Activated T-cell treated with anti-CD3 and anti-CD28 coated beads, Interleukin-2, amount 50 U/mL, for 4 hours (primary cell): Measurements from ENCODE around the gene MLKL. TPM values are rescaled to one million over a fixed set of nuclear protein-coding genes. Genes with fewer than 3 reads are reported as not detected.
A peak's percentile ranks its signal among the peaks of the same experiment; 100 is the strongest.

Source experiments
- ATAC-seq, 2 donors: fragments of 200-7000 bp; cut with Tn5 transposase; one replicate each; pipeline ENCODE4 v1.10.0; 2021
- DNase-seq: peaks from one replicate; pipeline ENCODE4 v3.0.0-alpha.2; 2020
- H3K27me3 Mint-ChIP-seq: one replicate; pipeline ENCODE4 v1.8.0; 2021; ENCODE audit warnings: low read depth, mixed read lengths
- H3K36me3 Mint-ChIP-seq: one replicate; pipeline ENCODE4 v1.8.0; 2022; ENCODE audit warnings: mixed read lengths; ENCODE audit not compliant: insufficient read depth
- H3K4me1 Mint-ChIP-seq: one replicate; pipeline ENCODE4 v1.8.0; 2021; ENCODE audit warnings: low read depth, mixed read lengths
- H3K4me3 Mint-ChIP-seq: one replicate; pipeline ENCODE4 v1.8.0; 2021; ENCODE audit warnings: mild to moderate bottlenecking, moderate library complexity, mixed read lengths
- H3K9me3 Mint-ChIP-seq: one replicate; pipeline ENCODE4 v1.8.0; 2021; ENCODE audit warnings: mixed read lengths
- total RNA-seq, 3 donors: library from RNA; stranded (reverse); gene quantifications; one replicate each; pipeline ENCODE4 v1.2.1, GENCODE V29; 2021

Gene MLKL
- total RNA-seq, 3 donors from 2014 or later: 27.5 to 36.6 (median 30.9) TPM

DNA sequence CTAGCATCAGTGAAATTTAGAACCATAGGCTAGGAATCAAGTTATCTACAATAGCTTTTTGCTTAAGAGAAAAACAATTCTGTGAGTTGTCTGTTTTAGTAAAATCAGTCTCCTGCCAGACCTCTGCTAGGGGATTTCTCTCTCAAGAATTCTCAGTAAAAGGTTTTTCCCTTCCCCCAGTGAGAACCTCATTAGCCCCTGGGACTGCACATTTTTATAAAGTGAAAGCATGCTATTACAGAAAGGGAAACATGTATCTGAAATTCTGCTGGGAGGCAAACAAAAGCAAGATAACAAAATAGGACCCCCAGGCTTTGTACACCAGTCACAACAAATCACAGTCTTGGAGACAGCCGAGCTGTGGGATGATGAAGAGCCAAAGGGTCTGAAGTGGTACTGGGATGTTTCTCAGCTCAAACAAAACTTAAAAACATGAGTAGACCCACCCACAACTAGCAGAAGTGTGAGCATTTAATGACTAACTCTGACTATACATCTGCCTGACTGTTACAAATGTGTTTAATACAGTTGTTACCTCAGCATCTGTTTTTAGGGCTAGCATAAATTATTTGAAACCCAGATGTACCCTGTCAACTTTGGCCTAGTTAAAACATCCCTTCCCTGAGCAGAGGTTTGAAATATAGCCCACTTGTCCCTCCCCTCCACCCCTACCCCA lies 73.8 kb downstream of the MLKL start:
- Mint-ChIP-seq H3K36me3 (peaks cover 63% of the 10 kb centered on the region), H3K4me1 (peaks cover 24% of the 10 kb centered on the region), H3K4me3 (no peak overlapping the region), H3K9me3 (no peaks in the 10 kb centered on the region), H3K27me3 (no peaks in the 10 kb centered on the region)
- ATAC-seq (peak; percentile 91 to 93), DNase-seq (no peak)

DNA sequence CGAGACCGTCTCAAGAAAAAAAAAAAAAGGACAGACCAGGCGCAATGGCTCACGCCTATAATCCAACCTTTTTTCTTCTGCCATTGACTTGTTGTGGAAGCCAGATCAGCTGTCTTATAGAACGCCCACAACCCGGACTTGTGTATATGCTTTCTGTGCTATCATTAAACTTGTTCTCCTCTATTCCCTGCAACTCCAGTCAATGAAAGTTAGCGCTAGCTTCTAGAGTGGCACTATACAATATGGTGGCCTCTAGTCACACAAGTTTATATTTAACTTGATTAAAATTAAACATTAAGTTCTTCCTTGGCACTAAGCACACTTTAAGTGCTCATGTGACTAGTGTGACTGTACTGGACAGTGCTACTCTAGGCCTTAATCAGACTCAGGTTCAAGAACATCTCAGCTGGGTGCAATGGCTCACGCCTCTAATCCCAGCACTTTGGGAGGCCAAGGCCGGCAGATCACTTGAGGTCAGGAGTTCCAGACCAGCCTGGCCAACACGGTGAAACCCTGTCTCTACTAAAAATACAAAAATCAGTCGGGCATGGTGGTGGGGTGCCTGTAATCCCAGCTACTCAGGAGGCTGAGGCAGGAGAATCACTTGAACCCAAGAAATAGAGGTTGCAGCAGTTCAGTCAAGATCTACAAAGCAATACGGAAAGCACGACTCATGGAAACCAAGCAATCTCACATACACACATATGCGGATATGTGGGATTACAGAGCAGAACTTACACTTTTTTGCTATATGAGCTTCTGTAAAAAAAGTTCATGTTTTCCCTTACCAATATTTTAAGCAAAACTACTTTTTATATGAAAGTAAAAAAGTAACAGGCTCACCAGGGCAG lies 74.9 kb downstream of the MLKL start:
- H3K4me3 Mint-ChIP-seq: no peak overlapping the region
- no peaks in the 10 kb centered on the region for H3K9me3 Mint-ChIP-seq
- H3K4me1 Mint-ChIP-seq: peaks cover 24% of the 10 kb centered on the region
- H3K36me3 Mint-ChIP-seq: peaks cover 63% of the 10 kb centered on the region
- DNase-seq (no peak), ATAC-seq (no peak)
- no peaks in the 10 kb centered on the region for H3K27me3 Mint-ChIP-seq

DNA sequence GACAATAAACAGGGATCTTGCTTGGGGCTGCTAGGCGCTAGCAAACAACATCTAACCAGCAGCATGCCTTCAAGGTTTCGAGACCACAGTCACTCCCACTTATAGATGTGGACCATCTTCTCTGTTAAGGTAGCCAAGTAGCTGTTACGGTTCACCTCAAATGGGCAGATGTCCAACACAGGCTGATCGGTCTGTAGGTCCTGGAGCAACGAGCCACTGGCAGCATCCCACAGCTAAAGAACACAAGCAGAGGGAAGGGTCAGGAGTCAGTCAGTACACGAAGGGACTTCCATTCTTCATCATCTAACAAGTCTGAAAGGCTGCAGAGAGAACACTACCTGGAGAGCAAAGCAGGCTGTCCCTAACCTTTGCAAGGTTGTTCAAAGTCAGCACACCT lies 76.8 kb downstream of the MLKL start:
- no peaks in the 10 kb centered on the region for H3K9me3 Mint-ChIP-seq
- DNase-seq (no peak), ATAC-seq (no peak)
- H3K27me3 Mint-ChIP-seq: no peaks in the 10 kb centered on the region
- no peak overlapping the region for H3K4me3 Mint-ChIP-seq
- peaks cover 24% of the 10 kb centered on the region for H3K4me1 Mint-ChIP-seq
- peaks cover 49% of the 10 kb centered on the region for H3K36me3 Mint-ChIP-seq

DNA sequence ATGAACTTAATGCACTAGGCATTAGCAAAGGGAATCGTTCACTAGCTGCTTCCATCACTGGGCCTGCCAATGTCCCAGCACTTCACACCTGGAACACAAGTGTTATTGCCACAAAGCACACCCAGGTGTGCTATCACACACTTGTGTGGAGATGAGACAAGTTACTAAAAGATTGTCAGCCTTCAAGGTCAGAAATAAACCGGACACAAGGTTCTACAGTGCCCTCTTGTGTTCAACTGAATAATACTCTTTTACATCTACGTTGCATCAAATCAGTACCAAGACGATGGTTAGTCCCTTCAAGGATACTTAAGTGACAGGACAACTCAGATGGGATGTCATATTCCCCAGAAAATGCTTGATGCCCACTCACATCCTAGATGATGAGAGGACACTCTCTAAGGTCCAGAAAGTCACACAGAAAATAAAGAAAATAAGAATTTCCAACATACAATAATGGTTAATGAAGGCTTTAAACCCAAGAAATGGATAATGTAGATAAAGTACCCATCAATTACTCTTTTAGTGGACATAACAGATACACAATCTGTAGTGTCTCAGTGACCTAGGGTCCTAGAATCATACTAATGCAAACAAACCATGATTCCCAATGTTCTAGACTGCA lies 77.3 kb downstream of the MLKL start:
- Mint-ChIP-seq H3K4me1 (peaks cover 24% of the 10 kb centered on the region), H3K4me3 (no peak overlapping the region), H3K9me3 (no peaks in the 10 kb centered on the region), H3K36me3 (peaks cover 45% of the 10 kb centered on the region), H3K27me3 (no peaks in the 10 kb centered on the region)
- DNase-seq (no peak), ATAC-seq (peak in 1 of 2 donors; percentile 23)

DNA sequence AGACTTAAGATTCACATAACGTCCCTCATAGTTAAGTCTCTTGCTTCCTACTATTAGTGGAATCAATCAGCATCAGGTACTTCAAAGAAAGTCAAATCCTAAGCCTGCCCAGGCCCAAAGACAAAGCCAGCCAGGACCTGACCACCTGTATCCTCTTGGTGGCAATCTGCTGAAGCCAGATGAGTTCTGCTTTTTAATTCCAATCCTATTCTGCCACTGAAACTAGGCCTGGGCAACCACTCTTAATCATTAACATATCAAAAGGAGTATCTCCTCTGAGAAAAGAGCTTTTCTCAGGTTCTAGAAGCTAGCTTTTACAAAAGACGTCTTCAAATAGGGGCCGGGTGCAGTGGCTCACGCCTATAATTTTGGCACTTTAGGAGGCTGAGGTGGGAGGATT lies 78.7 kb downstream of the MLKL start:
- ATAC-seq (no peak), DNase-seq (no peak)
- Mint-ChIP-seq H3K36me3 (peaks cover 43% of the 10 kb centered on the region), H3K9me3 (no peaks in the 10 kb centered on the region), H3K4me3 (no peak overlapping the region), H3K27me3 (no peaks in the 10 kb centered on the region), H3K4me1 (peaks cover 25% of the 10 kb centered on the region)

Other genes starting within 250 kb of the MLKL start
- 10 to 100 TPM; 45.1 to 52.4 (median 45.4) TPM for gene GLG1, start 93.7 kb downstream of the MLKL start, total RNA-seq
- 10 to 100 TPM; 70.8 to 97.0 (median 76.3) TPM for gene RFWD3, start 34.0 kb downstream of the MLKL start, total RNA-seq
- under 1 TPM in 1 of 3 donors, not detected in 2; 0.43 TPM for gene FA2H, start 74.0 kb upstream of the MLKL start, total RNA-seq